Retinal pigment epithelial cell (primary cell): ENCODE data around the gene PCDHA1.

Experiments used
- DNase-seq: peaks from one replicate; pipeline ENCODE4 v3.0.0-alpha.2; 2010; ENCODE audit warnings: low read depth
- H3K4me3 ChIP-seq: 2 replicates; pipeline ENCODE4 v1.5.1; 2011; ENCODE audit warnings: mild to moderate bottlenecking, low read length, control low read depth, moderate library complexity
- CTCF ChIP-seq: conservative IDR thresholded peaks from 2 replicates; pipeline ENCODE4 v1.5.1; 2011; ENCODE audit warnings: low read depth, low read length, control low read depth, inconsistent platforms

Gene PCDHA1

DNA sequence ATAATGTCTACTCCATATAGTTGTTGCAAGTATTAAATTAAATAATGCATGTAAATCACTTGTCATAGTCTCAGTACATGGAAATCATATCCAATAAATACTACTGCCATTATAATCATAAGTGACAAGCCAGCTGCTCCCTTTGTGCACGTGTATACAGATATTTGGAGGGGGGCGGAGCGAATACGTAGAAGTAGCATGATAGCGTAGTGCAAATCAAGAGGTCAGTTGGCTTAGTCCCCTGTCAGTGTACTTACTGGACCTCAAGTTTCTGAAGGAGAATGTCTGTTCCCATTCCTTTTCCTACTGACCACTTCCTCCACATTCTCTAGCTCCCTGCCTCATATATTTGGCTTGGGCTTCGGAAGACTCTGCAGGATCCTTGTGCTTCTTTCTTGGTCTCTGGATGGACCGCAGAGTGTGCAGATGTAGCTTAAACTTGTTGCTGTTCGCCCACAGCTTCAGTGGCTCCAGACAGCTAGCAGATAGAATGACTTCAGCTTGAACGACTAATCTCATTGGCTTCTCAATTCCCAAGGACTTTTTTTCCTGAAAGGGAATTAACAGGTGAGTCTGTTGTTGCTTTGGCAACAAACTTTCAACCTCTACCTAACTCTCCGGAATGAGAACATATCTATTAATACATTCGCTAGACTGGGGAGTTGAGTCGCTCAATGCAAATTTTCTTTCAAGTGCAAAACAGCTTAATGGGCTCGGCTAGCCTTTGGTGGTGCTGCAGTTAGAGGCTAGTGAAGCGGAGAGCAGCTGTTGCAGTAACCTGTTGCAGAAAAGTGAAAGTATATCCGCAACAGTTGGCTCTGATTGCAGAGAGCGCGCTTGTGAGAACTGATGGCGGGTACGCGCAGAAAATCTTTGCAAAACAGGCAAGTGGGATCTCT, 264.9 kb downstream of the PCDHA1 start, which contains the start of gene PCDHB1:
Gene PCDHB1 (plus strand): TSS at position 753 of the 899 bp plus-strand sequence. CDS start 97 bp downstream, at position 850.
- no peak for DNase-seq
- TF ChIP-seq CTCF, result no peak
- peak within 1 kb of the TSS; percentile 18 for H3K4me3 ChIP-seq

GRCh38 chr5:141051521-141051866, 265.6 kb downstream of the PCDHA1 start:
- no peak for DNase-seq
- H3K4me3 ChIP-seq, result peak overlapping the region; percentile 18
- no peak for TF ChIP-seq CTCF
